ENCODE results near the gene TMEM270. TPM values are rescaled to one million over a fixed set of nuclear protein-coding genes. Genes with fewer than 3 reads are reported as not detected.

TMEM270 gene
- polyA plus RNA-seq, 1 donor from 2014 or later: not detected

- H4K20me1 ChIP-seq (ENCODE audit: insufficient read depth): no peaks in the 10 kb centered on the region
- no peak overlapping the region for H3K9ac ChIP-seq (ENCODE audit: low read length)
- no peaks in the 10 kb centered on the region for H3K9me2 ChIP-seq (ENCODE audit: insufficient read depth, low read length)
- no peaks in the 10 kb centered on the region for H3K9me3 ChIP-seq (ENCODE audit: low read length)
- no peaks in the 10 kb centered on the region for H3K27me3 ChIP-seq (ENCODE audit: insufficient read depth, low read depth, low read length)
- no peaks in the 10 kb centered on the region for H3K36me3 ChIP-seq (ENCODE audit: insufficient read depth, low read length)
- TF ChIP-seq SMC3 (conservative IDR thresholded peaks at IDR 0.05; ENCODE audit: poor library complexity) (no peak), EZH2 (IDR thresholded peaks at IDR 0.05; ENCODE audit: borderline replicate concordance, insufficient read depth, low read length, poor library complexity, severe bottlenecking) (no peak), RAD21 (conservative IDR thresholded peaks at IDR 0.05) (no peak), REST (IDR thresholded peaks at IDR 0.05; ENCODE audit: borderline replicate concordance) (no peak), MXI1 (conservative IDR thresholded peaks at IDR 0.05; ENCODE audit: poor library complexity, severe bottlenecking) (no peak), POLR2AphosphoS5 (IDR thresholded peaks at IDR 0.05) (no peak), TAF1 (IDR thresholded peaks at IDR 0.05; ENCODE audit: low read depth) (no peak), EP300 (conservative IDR thresholded peaks at IDR 0.05; ENCODE audit: poor library complexity, severe bottlenecking) (no peak)
- TF ChIP-seq, protein P1, sequence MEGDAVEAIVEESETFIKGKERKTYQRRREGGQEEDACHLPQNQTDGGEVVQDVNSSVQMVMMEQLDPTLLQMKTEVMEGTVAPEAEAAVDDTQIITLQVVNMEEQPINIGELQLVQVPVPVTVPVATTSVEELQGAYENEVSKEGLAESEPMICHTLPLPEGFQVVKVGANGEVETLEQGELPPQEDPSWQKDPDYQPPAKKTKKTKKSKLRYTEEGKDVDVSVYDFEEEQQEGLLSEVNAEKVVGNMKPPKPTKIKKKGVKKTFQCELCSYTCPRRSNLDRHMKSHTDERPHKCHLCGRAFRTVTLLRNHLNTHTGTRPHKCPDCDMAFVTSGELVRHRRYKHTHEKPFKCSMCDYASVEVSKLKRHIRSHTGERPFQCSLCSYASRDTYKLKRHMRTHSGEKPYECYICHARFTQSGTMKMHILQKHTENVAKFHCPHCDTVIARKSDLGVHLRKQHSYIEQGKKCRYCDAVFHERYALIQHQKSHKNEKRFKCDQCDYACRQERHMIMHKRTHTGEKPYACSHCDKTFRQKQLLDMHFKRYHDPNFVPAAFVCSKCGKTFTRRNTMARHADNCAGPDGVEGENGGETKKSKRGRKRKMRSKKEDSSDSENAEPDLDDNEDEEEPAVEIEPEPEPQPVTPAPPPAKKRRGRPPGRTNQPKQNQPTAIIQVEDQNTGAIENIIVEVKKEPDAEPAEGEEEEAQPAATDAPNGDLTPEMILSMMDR (IDR thresholded peaks at IDR 0.05; ENCODE audit: poor library complexity, severe bottlenecking): no peak
- no peaks in the 10 kb centered on the region for H3K79me2 ChIP-seq (replicated peaks; ENCODE audit: insufficient read depth, low read length)
- no peak overlapping the region for H2AFZ ChIP-seq (ENCODE audit: low read depth, low read length)
- no peak overlapping the region for H3K4me2 ChIP-seq (ENCODE audit: low read length)
- H3K4me3 ChIP-seq (ENCODE audit: low read length): no peak overlapping the region
- H3F3A ChIP-seq (ENCODE audit: insufficient read depth, low read length, poor library complexity, severe bottlenecking): no peaks in the 10 kb centered on the region
- H3K27ac ChIP-seq (ENCODE audit: low read length): no peak overlapping the region
Observed at GRCh38 chr7:73901231-73901822, 40.4 kb downstream of the TMEM270 start.

DNA sequence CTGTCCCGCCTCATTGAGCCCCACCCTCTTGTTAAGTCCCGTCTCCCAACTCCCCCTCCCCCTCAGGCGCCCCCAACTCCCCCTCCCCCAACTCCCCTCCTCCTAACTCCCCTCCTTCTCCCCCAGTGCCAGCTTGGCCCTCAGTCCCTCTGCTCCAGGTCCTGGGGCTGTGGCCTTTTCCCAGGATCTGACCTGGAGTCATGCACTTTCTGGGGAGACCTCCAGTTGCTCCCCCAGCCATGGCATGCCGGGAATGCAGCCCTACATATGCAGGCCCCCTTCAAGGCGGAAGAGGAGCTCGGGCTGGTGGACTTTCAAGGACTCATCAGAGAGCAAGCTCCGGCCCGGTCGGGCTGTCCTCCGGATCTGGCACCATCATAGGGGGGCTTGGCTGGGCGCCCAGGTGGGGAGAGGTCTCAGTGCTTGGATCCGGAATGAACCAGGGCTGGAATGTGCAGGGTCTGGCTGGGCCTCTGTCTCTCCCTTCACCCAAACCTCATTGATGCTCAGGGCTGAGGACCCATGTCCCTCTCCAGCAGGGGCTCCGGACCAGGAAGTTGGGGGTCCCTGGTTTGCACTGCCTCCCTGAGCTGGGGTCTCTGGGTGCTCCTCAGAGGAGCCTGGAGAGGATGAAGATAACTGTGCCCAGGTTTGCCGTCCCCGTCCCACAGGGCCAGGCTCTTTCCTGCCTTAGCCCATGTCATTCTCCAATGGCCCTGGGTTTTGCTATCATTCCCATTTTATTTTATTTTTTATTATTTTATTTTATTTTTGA, 41.1 kb downstream of the TMEM270 start:
- Histone ChIP-seq H3K79me2 (replicated peaks; ENCODE audit: insufficient read depth, low read length) (no peaks in the 10 kb centered on the region), H3K9me2 (ENCODE audit: insufficient read depth, low read length) (no peaks in the 10 kb centered on the region), H3K4me2 (ENCODE audit: low read length) (no peak overlapping the region), H4K20me1 (ENCODE audit: insufficient read depth) (no peaks in the 10 kb centered on the region), H3K9ac (ENCODE audit: low read length) (no peak overlapping the region), H3K27ac (ENCODE audit: low read length) (no peak overlapping the region), H3K9me3 (ENCODE audit: low read length) (no peaks in the 10 kb centered on the region), H3K27me3 (ENCODE audit: insufficient read depth, low read depth, low read length) (no peaks in the 10 kb centered on the region), H3F3A (ENCODE audit: insufficient read depth, low read length, poor library complexity, severe bottlenecking) (no peaks in the 10 kb centered on the region), H3K36me3 (ENCODE audit: insufficient read depth, low read length) (no peaks in the 10 kb centered on the region), H2AFZ (ENCODE audit: low read depth, low read length) (no peak overlapping the region), H3K4me3 (ENCODE audit: low read length) (no peak overlapping the region)
- no peak for TF ChIP-seq EZH2 (IDR thresholded peaks at IDR 0.05; ENCODE audit: borderline replicate concordance, insufficient read depth, low read length, poor library complexity, severe bottlenecking)
- no peak for TF ChIP-seq REST (IDR thresholded peaks at IDR 0.05; ENCODE audit: borderline replicate concordance)
- TF ChIP-seq TAF1 (IDR thresholded peaks at IDR 0.05; ENCODE audit: low read depth): no peak
- TF ChIP-seq MXI1 (conservative IDR thresholded peaks at IDR 0.05; ENCODE audit: poor library complexity, severe bottlenecking): no peak
- TF ChIP-seq RAD21 (conservative IDR thresholded peaks at IDR 0.05): no peak
- no peak for TF ChIP-seq SMC3 (conservative IDR thresholded peaks at IDR 0.05; ENCODE audit: poor library complexity)
- TF ChIP-seq, protein P1 (IDR thresholded peaks at IDR 0.05; ENCODE audit: poor library complexity, severe bottlenecking): no peak

All from neural cell (in vitro differentiated cells).